Mesothelial cell of epicardium (in vitro differentiated cells): ENCODE results near the gene SLC7A6. TPM values are rescaled to one million over a fixed set of nuclear protein-coding genes. Genes with fewer than 3 reads are reported as not detected.

Experiments
- DNase-seq, 2 experiments: peaks; one replicate each; pipeline ENCODE4 v3.0.0; 2021; ENCODE audit warnings: low spot score in 2 of 2; ENCODE audit not compliant: unreplicated experiment in 2 of 2
- H3K27ac Mint-ChIP-seq: 2 replicates; pipeline ENCODE4 v1.8.0; 2021; ENCODE audit warnings: mixed read lengths
- H3K27me3 Mint-ChIP-seq: 2 replicates; pipeline ENCODE4 v1.8.0; 2021; ENCODE audit warnings: low read depth, mixed read lengths
- H3K36me3 Mint-ChIP-seq: 2 replicates; pipeline ENCODE4 v1.8.0; 2021; ENCODE audit warnings: mixed read lengths
- H3K4me1 Mint-ChIP-seq: 2 replicates; pipeline ENCODE4 v1.8.0; 2021; ENCODE audit warnings: mixed read lengths
- H3K4me3 Mint-ChIP-seq: 2 replicates; pipeline ENCODE4 v1.8.0; 2021; ENCODE audit warnings: mild to moderate bottlenecking, moderate library complexity, mixed read lengths
- H3K9me3 Mint-ChIP-seq: 2 replicates; pipeline ENCODE4 v1.8.0; 2021; ENCODE audit warnings: mixed read lengths
- CTCF ChIP-seq: fragments of 200-600 bp; sonication (generic); IDR thresholded peaks from one replicate; pipeline ENCODE4 v1.5.0; 2021; ENCODE audit warnings: antibody characterized with exemption; ENCODE audit not compliant: unreplicated experiment
- total RNA-seq: library from RNA; stranded (reverse); gene quantifications from 3 replicates; pipeline ENCODE4 v1.2.1, GENCODE V29; 2021

The SLC7A6 gene
- total RNA-seq, 1 donor from 2014 or later: 73.2 TPM

GRCh38 chr16:68335175-68335574 is 70.8 kb downstream of the SLC7A6 start:
- Mint-ChIP-seq H3K27ac (no peak overlapping the region), H3K27me3 (no peaks in the 10 kb centered on the region), H3K9me3 (no peaks in the 10 kb centered on the region), H3K4me3 (no peak overlapping the region), H3K36me3 (peaks cover 30% of the 10 kb centered on the region), H3K4me1 (peaks cover 16% of the 10 kb centered on the region)
- no peak for DNase-seq
- no peak for TF ChIP-seq CTCF

- no peak for DNase-seq
- peaks cover 5% of the 10 kb centered on the region for H3K4me1 Mint-ChIP-seq
- H3K4me3 Mint-ChIP-seq: no peak overlapping the region
- no peaks in the 10 kb centered on the region for H3K27me3 Mint-ChIP-seq
- peaks cover 45% of the 10 kb centered on the region for H3K36me3 Mint-ChIP-seq
- H3K27ac Mint-ChIP-seq: no peak overlapping the region
- no peak for TF ChIP-seq CTCF
- no peaks in the 10 kb centered on the region for H3K9me3 Mint-ChIP-seq
Observed at GRCh38 chr16:68338326-68339119, 74.2 kb downstream of the SLC7A6 start.

GRCh38 chr16:68339214-68339613 is 74.9 kb downstream of the SLC7A6 start:
- Mint-ChIP-seq H3K27me3 (no peaks in the 10 kb centered on the region), H3K27ac (no peak overlapping the region), H3K4me1 (peaks cover 2% of the 10 kb centered on the region), H3K36me3 (peaks cover 42% of the 10 kb centered on the region), H3K4me3 (no peak overlapping the region), H3K9me3 (no peaks in the 10 kb centered on the region)
- no peak for DNase-seq
- no peak for TF ChIP-seq CTCF

GRCh38 chr16:68342620-68343019 is 78.3 kb downstream of the SLC7A6 start:
- no peaks in the 10 kb centered on the region for H3K27me3 Mint-ChIP-seq
- H3K4me1 Mint-ChIP-seq: no peaks in the 10 kb centered on the region
- no peaks in the 10 kb centered on the region for H3K9me3 Mint-ChIP-seq
- peaks cover 50% of the 10 kb centered on the region for H3K36me3 Mint-ChIP-seq
- H3K27ac Mint-ChIP-seq: no peak overlapping the region
- TF ChIP-seq CTCF: no peak
- no peak overlapping the region for H3K4me3 Mint-ChIP-seq
- DNase-seq: no peak

- Mint-ChIP-seq H3K27me3 (no peaks in the 10 kb centered on the region), H3K9me3 (no peaks in the 10 kb centered on the region), H3K4me3 (no peak overlapping the region), H3K27ac (no peak overlapping the region), H3K4me1 (no peaks in the 10 kb centered on the region), H3K36me3 (peaks cover 51% of the 10 kb centered on the region)
- TF ChIP-seq CTCF: no peak
- no peak for DNase-seq
Observed at GRCh38 chr16:68343137-68343536, 78.8 kb downstream of the SLC7A6 start.
